Upper lobe of left lung (tissue), 6 donors: Measurements from ENCODE around the gene CACNA1S. TPM values are rescaled to one million over a fixed set of nuclear protein-coding genes. Genes with fewer than 3 reads are reported as not detected.

Experiments used
- ATAC-seq, 2 donors: fragments of 200-7000 bp; cut with Tn5 transposase; one replicate each; pipeline ENCODE4 v1.9.1; 2022; ENCODE audit warnings: mild to moderate bottlenecking in 2 of 2, moderate library complexity in 2 of 2; ENCODE audit not compliant: low FRiP score in 2 of 2
- DNase-seq, 2 donors: peaks; one replicate each; pipeline ENCODE4 v3.0.0-alpha.2; 2019 to 2020
- H3K27ac ChIP-seq, 4 donors: fragments of 200-600 bp; sonication (generic); one replicate each; pipeline ENCODE4 v1.5.1; 2016 to 2019
- H3K27me3 ChIP-seq, 4 donors: fragments of 200-600 bp; sonication (generic); one replicate each; pipeline ENCODE4 v1.5.1; 2017 to 2019
- H3K36me3 ChIP-seq, 4 donors: fragments of 200-600 bp; sonication (generic); one replicate each; pipeline ENCODE4 v1.5.1; 2016 to 2019
- H3K4me1 ChIP-seq, 4 donors: fragments of 200-600 bp; sonication (generic); one replicate each; pipeline ENCODE4 v1.5.1; 2018 to 2019
- H3K4me3 ChIP-seq, 4 donors: fragments of 200-600 bp; sonication (generic); one replicate each; pipeline ENCODE4 v1.5.1; 2017 to 2019; ENCODE audit warnings: mild to moderate bottlenecking in 2 of 4, moderate library complexity in 1 of 4
- H3K9me3 ChIP-seq, 4 donors: fragments of 200-600 bp; sonication (generic); one replicate each; pipeline ENCODE4 v1.5.1; 2018 to 2019
- CTCF ChIP-seq, 6 experiments: fragments of 450-650 bp in 4 of 6; fragments of 200-600 bp in 2 of 6; sonication (generic) in 2 of 6; IDR thresholded peaks; one replicate each; pipeline ENCODE4 v1.5.1; 2016 to 2019; ENCODE audit warnings: antibody characterized with exemption in 6 of 6
- EP300 ChIP-seq, 4 donors: sonication (generic); formaldehyde crosslinking; IDR thresholded peaks; one replicate each; pipeline ENCODE4 v1.5.1; 2017; ENCODE audit warnings: antibody characterized with exemption in 4 of 4, control low read depth in 2 of 4
- POLR2A ChIP-seq, 4 donors: fragments of 450-650 bp; IDR thresholded peaks; one replicate each; pipeline ENCODE4 v1.5.1; 2016 to 2017; ENCODE audit warnings: antibody characterized with exemption in 4 of 4, mild to moderate bottlenecking in 2 of 4
- POLR2AphosphoS5 ChIP-seq, 2 donors: sonication (generic); formaldehyde crosslinking; IDR thresholded peaks; one replicate each; pipeline ENCODE4 v1.5.1; 2017; ENCODE audit warnings: antibody characterized with exemption in 2 of 2
- WGBS, 2 donors: methylation state at CpG; one replicate each; pipeline ENCODE4 v1.1.5; 2017 to 2018; 5-methylcytosine and 5-hydroxymethylcytosine counted together
- total RNA-seq, 6 donors: library from RNA; depleted of rRNA in 4 of 6; stranded (reverse); fragments of >200 nt in 4 of 6; gene quantifications; one replicate each; pipeline versions ENCODE4 v1.1.0 to v1.2.1, GENCODE V29; 2016 to 2021
- donor health status: DM: no; HTN: no; CAD: no; lungs with moderate emphysema.
- donor health status: DM: no; HTN: yes; CAD: no; lungs with severe emphysema.

CACNA1S gene
- total RNA-seq, 6 donors from 2014 or later: 0.03 to 0.30 (median 0.10) TPM; not detected in 3

DNA sequence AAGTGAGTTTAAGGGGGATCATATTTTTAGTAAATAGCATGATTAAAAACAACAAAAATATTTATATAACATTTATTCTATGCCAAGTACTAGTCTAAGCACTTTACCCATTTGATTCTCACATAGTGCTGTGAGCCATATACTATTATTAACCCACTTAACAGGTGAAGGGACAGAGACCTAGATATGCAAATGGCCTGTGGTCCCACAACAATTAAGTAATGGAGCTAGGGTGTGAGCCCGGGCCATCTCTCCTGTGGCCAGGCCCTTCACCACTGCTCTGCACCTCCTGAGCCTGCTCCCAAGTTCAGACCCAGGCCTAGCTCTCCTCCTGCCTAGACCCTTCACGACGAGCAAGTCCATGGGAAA lies 14.2 kb upstream of the CACNA1S start:
- TF ChIP-seq POLR2AphosphoS5 (IDR thresholded peaks at IDR 0.05) (no peak), POLR2A (IDR thresholded peaks at IDR 0.05) (no peak), EP300 (IDR thresholded peaks at IDR 0.05) (no peak), CTCF (IDR thresholded peaks at IDR 0.05) (no peak)
- H3K4me1 ChIP-seq: no peaks in the 10 kb centered on the region
- no peak for ATAC-seq
- H3K36me3 ChIP-seq: no peaks in the 10 kb centered on the region
- WGBS, 2 donors: 50 to 74% methylated on average over 3 of the region's 3 CpGs
- no peak overlapping the region for H3K4me3 ChIP-seq
- no peaks in the 10 kb centered on the region for H3K27me3 ChIP-seq
- DNase-seq: no peak
- no peak overlapping the region for H3K27ac ChIP-seq
- H3K9me3 ChIP-seq: no peaks in the 10 kb centered on the region

DNA sequence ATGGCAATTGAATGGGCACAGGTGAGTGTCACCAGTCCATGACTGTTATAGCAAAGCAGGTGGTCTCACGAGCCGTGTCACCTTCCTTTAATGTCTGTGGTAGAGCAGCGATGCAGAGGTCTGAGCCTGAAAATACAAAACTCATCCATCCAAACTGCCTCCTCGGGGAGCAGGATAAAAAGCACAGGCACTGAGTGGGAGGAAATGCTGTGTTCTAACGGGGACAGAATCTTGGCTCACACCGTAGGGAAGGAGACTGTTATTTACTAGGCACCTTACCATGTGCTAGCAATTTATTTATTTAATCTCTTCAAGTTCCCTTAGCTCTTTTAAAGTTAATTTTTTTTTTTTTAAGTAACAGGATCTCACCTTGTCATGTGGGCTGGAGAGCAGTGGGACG lies 13.6 kb upstream of the CACNA1S start:
- Histone ChIP-seq H3K36me3 (no peaks in the 10 kb centered on the region), H3K4me3 (no peak overlapping the region), H3K9me3 (no peaks in the 10 kb centered on the region), H3K27me3 (no peaks in the 10 kb centered on the region), H3K27ac (no peak overlapping the region), H3K4me1 (no peaks in the 10 kb centered on the region)
- TF ChIP-seq EP300 (IDR thresholded peaks at IDR 0.05) (no peak), CTCF (IDR thresholded peaks at IDR 0.05) (no peak), POLR2A (IDR thresholded peaks at IDR 0.05) (no peak), POLR2AphosphoS5 (IDR thresholded peaks at IDR 0.05) (no peak)
- DNase-seq (no peak), ATAC-seq (no peak)
- WGBS, 2 donors: 53 to 66% methylated on average over 7 of the region's 7 CpGs

- DNase-seq (no peak), ATAC-seq (no peak)
- no peaks in the 10 kb centered on the region for H3K4me1 ChIP-seq
- WGBS, 2 donors: 78 to 84% methylated on average over 9 of the region's 9 CpGs
- TF ChIP-seq POLR2AphosphoS5 (IDR thresholded peaks at IDR 0.05) (no peak), CTCF (IDR thresholded peaks at IDR 0.05) (no peak), EP300 (IDR thresholded peaks at IDR 0.05) (no peak), POLR2A (IDR thresholded peaks at IDR 0.05) (no peak)
- H3K36me3 ChIP-seq: no peaks in the 10 kb centered on the region
- H3K9me3 ChIP-seq: no peaks in the 10 kb centered on the region
- H3K27ac ChIP-seq: no peak overlapping the region
- no peaks in the 10 kb centered on the region for H3K27me3 ChIP-seq
- no peak overlapping the region for H3K4me3 ChIP-seq
These were observed 12.8 kb upstream of the CACNA1S start for GRCh38 chr1:201125019-201125418.

- H3K27ac ChIP-seq: no peak overlapping the region
- 83 to 100% methylated on average over 1 of the region's 1 CpG for WGBS, 2 donors
- H3K9me3 ChIP-seq: no peaks in the 10 kb centered on the region
- H3K4me1 ChIP-seq: peaks cover 0 to 6% (median 0%) of the 10 kb centered on the region in 4 donors
- no peak overlapping the region for H3K4me3 ChIP-seq
- ATAC-seq (no peak), DNase-seq (no peak)
- H3K27me3 ChIP-seq: no peaks in the 10 kb centered on the region
- no peak for TF ChIP-seq POLR2A (IDR thresholded peaks at IDR 0.05)
- TF ChIP-seq EP300 (IDR thresholded peaks at IDR 0.05): no peak
- no peak for TF ChIP-seq POLR2AphosphoS5 (IDR thresholded peaks at IDR 0.05)
- no peak for TF ChIP-seq CTCF (IDR thresholded peaks at IDR 0.05)
- no peaks in the 10 kb centered on the region for H3K36me3 ChIP-seq
These were observed 11.6 kb upstream of the CACNA1S start for GRCh38 chr1:201123866-201124265.

- no peaks in the 10 kb centered on the region for H3K27me3 ChIP-seq
- no peak overlapping the region for H3K27ac ChIP-seq
- H3K4me1 ChIP-seq: peaks cover 0 to 6% (median 0%) of the 10 kb centered on the region in 4 donors
- WGBS, 2 donors: 90 to 95% methylated on average over 5 to 10 of the region's 10 CpGs
- no peaks in the 10 kb centered on the region for H3K9me3 ChIP-seq
- H3K4me3 ChIP-seq: no peak overlapping the region
- ATAC-seq (no peak), DNase-seq (no peak)
- no peak for TF ChIP-seq POLR2A (IDR thresholded peaks at IDR 0.05)
- TF ChIP-seq POLR2AphosphoS5 (IDR thresholded peaks at IDR 0.05): no peak
- TF ChIP-seq CTCF (IDR thresholded peaks at IDR 0.05): no peak
- TF ChIP-seq EP300 (IDR thresholded peaks at IDR 0.05): no peak
- no peaks in the 10 kb centered on the region for H3K36me3 ChIP-seq
These were observed 10.2 kb upstream of the CACNA1S start for GRCh38 chr1:201122321-201122957.
